HG03558 (cell line): Measurements from ENCODE around the gene RABGGTA.

Experiments
- ATAC-seq: cut with Tn5 transposase; IDR thresholded peaks from one replicate; pipeline ENCODE4 v1.9.1; 2021; ENCODE audit warnings: moderate number of reproducible peaks; ENCODE audit not compliant: unreplicated experiment; ENCODE audit errors: extremely low read depth

RABGGTA gene

GRCh38 chr14:24261969-24262327 is 9.4 kb downstream of the RABGGTA start:
- ATAC-seq = no peak

- no peak for ATAC-seq
Observed at GRCh38 chr14:24261256-24261968, 10.0 kb downstream of the RABGGTA start.

GRCh38 chr14:24260780-24261157 is 10.6 kb downstream of the RABGGTA start:
- ATAC-seq = no peak

GRCh38 chr14:24260026-24260779 is 11.2 kb downstream of the RABGGTA start:
- ATAC-seq = no peak

DNA sequence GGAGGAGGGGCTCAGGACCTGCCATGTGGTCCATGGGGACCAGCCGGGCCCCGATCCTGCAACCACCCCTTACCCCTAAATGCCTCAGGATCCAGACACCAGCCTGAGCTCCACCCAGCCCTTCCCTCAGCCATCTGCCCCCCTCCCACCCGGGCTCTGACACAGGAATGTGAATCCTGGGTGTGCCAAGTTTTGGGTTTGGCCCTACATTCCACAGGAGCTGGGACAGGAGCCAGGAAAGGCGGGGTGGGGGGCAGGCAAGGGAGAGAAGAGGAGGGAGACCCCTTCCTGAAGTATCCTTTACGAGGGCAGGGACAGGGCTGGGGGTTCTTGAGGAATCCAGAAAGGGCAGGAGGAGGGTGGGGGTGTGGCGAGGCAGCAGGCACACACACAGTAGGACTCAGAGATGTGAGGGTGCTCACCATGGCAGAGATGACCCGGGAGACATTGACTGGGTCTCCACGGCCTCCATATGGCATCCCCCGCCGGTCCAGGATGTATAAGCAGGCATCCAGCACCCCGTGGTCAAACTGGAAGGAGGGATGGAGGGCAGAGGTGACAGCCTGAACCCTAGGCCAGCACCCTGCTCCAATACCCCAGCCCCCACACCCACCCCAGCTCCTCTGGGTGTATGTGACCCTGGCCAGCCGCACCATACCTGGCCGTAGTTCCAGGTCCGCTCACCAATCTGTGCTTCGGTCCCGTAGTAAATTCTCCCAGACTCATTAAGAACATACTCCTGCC is 11.9 kb downstream of the RABGGTA start:
- ATAC-seq = no peak

DNA sequence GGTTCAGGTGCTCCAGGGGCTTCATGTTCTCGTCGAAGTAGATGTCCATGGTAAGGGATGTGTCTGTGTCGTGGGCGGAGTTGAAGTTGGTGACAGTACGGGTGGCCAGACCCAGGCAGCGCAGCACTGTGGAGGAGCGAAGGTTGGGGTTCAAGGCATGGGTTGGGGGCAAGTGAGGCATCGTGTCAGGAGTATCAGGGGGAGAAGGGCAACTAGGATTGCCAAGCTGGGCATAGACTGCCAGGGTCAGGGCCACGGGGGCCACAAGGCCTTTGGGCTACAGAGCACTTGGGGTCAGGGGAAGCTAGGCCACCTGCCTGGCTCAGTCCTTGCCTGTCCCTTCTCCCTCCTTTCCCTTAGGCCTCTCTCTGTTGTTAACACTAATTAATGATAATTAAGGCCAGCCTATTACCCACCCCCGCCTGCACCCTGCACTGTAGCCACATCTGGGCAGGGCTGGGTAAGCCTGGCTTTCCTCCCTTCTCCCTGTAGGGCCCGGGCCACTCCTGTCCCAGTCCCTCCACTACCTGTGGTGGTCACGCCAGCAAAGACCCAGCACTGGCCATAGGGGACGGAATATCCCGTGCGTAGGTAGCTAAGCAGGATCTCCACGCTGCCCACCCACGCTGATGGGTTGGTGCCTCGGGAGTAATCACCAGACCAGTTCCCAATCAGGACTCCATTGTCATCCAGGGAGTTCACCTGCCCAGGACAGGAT is 12.7 kb downstream of the RABGGTA start:
- no peak for ATAC-seq

GRCh38 chr14:24258119-24258518 is 13.3 kb downstream of the RABGGTA start:
- ATAC-seq = no peak

GRCh38 chr14:24256960-24257359 is 14.4 kb downstream of the RABGGTA start:
- ATAC-seq = no peak

DNA sequence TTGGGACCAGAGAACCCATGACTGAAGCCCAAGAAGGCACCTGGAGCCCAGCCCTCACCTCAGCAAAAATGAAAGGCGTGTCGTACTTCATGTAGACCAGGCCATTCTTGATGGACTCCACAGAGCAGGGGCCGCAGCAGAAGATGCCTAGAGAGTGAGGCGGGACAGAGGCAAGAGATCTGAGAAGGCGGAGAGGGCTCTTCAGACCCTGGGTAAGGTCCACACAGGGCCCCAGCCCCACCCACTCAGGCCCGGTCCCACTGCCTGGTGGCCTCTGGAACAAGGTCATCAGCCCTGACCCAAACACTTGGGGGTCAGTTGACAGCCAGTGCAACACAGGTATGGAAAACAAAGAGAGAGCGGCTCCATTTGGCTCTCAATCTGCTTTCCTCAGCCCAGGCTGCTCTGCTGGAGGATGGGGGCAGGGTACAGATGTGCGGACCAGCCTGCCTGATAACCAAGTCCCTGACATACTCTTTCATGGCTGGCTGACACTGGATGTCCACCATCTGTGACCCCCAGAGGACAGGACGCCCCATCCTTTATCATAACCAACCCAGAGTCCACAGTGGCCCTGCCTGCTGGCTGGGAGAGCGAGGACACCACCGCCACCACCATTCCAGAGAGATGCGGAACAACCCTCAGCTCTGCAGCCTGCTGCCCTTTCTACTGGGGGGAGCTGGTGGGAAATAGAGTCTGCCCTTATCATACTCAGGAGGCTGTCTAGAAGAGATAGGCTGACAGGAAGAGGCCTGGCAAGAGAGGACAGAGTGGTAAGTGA is 15.3 kb downstream of the RABGGTA start:
- ATAC-seq = no peak

- ATAC-seq = no peak
Observed at GRCh38 chr14:24255438-24255837, 16.0 kb downstream of the RABGGTA start.

- ATAC-seq = no peak
Observed at GRCh38 chr14:24254630-24255392, 16.6 kb downstream of the RABGGTA start.

- ATAC-seq = no peak
Observed at GRCh38 chr14:24253936-24254335, 17.5 kb downstream of the RABGGTA start.

- no peak for ATAC-seq
Observed at GRCh38 chr14:24252289-24253124, 18.9 kb downstream of the RABGGTA start.

DNA sequence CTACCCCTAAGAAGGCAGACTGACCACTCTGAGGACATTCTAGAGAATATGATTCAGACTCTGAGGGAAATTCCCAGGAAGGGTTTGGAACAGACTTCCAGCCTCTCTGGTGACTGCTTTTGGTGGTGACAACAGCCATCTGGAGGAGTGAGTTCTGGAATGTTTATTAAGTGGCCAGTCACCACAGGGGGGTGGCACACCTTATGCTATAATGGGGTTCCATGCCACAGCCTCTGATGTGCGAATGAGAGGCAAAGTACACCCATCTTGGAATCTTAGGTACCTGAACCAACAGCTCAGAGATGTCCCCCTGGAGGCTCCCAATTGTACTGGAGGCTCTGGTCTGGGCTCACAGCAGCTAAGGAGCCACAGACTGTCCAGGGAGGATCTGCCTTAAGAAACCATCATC is 19.5 kb downstream of the RABGGTA start:
- no peak for ATAC-seq

GRCh38 chr14:24250354-24250753 is 21.0 kb downstream of the RABGGTA start:
- no peak for ATAC-seq

GRCh38 chr14:24249230-24250021 is 22.0 kb downstream of the RABGGTA start:
- no peak for ATAC-seq

DNA sequence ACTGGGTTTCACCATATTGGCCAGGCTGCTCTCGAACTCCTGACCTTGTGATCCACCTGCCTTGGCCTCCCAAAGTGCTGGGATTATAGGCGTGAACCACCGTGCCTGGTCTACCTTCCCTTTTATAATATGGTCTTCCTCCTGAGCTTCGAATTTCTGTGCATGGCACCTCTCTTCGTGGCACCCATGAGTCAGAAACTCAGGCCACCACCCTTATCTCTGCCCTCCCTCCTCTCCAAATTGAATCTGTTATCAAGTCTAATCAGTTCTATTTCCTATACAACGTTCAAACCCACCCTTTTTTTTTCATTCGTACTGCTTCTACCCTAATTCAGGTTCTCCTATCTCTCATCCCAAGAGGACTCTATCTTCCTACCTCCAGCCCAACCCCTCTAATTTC is 24.0 kb downstream of the RABGGTA start:
- ATAC-seq = no peak
